ENCODE measurements around the gene FOXL3. TPM values are rescaled to one million over a fixed set of nuclear protein-coding genes. Genes with fewer than 3 reads are reported as not detected.

Gene FOXL3
- total RNA-seq, 1 experiment from 2014 or later, result not detected

- H3K27me3 ChIP-seq (ENCODE audit: low read length), result no peaks in the 10 kb centered on the region
- H3K9me3 ChIP-seq (ENCODE audit: low read length), result no peaks in the 10 kb centered on the region; the same call in 1 of the 2 replicates
- H3K9me2 ChIP-seq (replicated peaks; ENCODE audit: insufficient read depth, low read length), result no peaks in the 10 kb centered on the region
- H2AFZ ChIP-seq (ENCODE audit: low read length), result no peak overlapping the region
- no peaks in the 10 kb centered on the region for H4K20me1 ChIP-seq (ENCODE audit: insufficient read depth, low read depth, low read length)
- no peak overlapping the region for H3K9ac ChIP-seq (ENCODE audit: low read length)
- H3K79me2 ChIP-seq (ENCODE audit: low read length), result no peaks in the 10 kb centered on the region
- H3K36me3 ChIP-seq (ENCODE audit: insufficient read depth, low read length), result no peaks in the 10 kb centered on the region
- no peak for DNase-seq
- no peak overlapping the region for H3K27ac ChIP-seq (ENCODE audit: low read length)
- H3K4me2 ChIP-seq (ENCODE audit: low read depth, low read length, poor library complexity, severe bottlenecking), result no peak overlapping the region
- H3K4me1 ChIP-seq (ENCODE audit: low read length), result no peaks in the 10 kb centered on the region
- no peak overlapping the region for H3K4me3 ChIP-seq (ENCODE audit: low read length)
These were observed 9.7 kb downstream of the FOXL3 start for GRCh38 chr7:299628-300027.

DNA sequence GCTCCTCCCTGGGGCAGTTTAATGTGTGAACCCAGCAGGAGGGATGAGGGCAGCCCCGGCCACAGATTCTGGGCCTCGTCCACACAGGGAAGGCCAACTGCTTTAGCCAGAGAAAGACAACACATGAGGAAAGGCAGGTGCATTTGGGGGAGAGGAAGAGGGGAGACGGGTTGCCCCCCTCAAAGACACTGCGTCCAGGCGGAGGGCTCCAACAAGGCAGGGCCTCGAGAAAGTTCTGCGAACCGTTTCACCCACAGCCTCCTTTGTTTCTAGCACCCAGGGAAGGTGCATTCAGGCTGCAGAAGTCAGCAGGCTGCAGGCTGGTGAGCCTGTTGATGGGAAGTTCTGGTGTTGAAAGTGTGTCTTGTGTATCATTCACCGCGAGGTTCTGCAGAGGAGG lies 10.1 kb downstream of the FOXL3 start:
- Histone ChIP-seq H3K4me3 (ENCODE audit: low read length) (no peak overlapping the region), H3K27ac (ENCODE audit: low read length) (no peak overlapping the region), H3K27me3 (ENCODE audit: low read length) (no peaks in the 10 kb centered on the region), H3K36me3 (ENCODE audit: insufficient read depth, low read length) (no peaks in the 10 kb centered on the region), H3K9me3 (ENCODE audit: low read length) (no peaks in the 10 kb centered on the region; the same call in 1 of the 2 replicates), H3K79me2 (ENCODE audit: low read length) (no peaks in the 10 kb centered on the region), H3K9ac (ENCODE audit: low read length) (no peak overlapping the region), H3K4me1 (ENCODE audit: low read length) (no peaks in the 10 kb centered on the region), H3K4me2 (ENCODE audit: low read depth, low read length, poor library complexity, severe bottlenecking) (no peak overlapping the region), H3K9me2 (replicated peaks; ENCODE audit: insufficient read depth, low read length) (no peaks in the 10 kb centered on the region), H4K20me1 (ENCODE audit: insufficient read depth, low read depth, low read length) (no peaks in the 10 kb centered on the region), H2AFZ (ENCODE audit: low read length) (no peak overlapping the region)
- no peak for DNase-seq

- H2AFZ ChIP-seq (ENCODE audit: low read length), result no peak overlapping the region
- H3K27me3 ChIP-seq (ENCODE audit: low read length), result no peaks in the 10 kb centered on the region
- H3K9me2 ChIP-seq (replicated peaks; ENCODE audit: insufficient read depth, low read length), result no peaks in the 10 kb centered on the region
- no peak overlapping the region for H3K4me3 ChIP-seq (ENCODE audit: low read length)
- no peak overlapping the region for H3K4me2 ChIP-seq (ENCODE audit: low read depth, low read length, poor library complexity, severe bottlenecking)
- H3K9me3 ChIP-seq (ENCODE audit: low read length), result no peaks in the 10 kb centered on the region; the same call in 1 of the 2 replicates
- DNase-seq, result no peak
- H3K27ac ChIP-seq (ENCODE audit: low read length), result no peak overlapping the region
- H3K36me3 ChIP-seq (ENCODE audit: insufficient read depth, low read length), result no peaks in the 10 kb centered on the region
- H3K9ac ChIP-seq (ENCODE audit: low read length), result no peak overlapping the region
- H3K79me2 ChIP-seq (ENCODE audit: low read length), result no peaks in the 10 kb centered on the region
- no peaks in the 10 kb centered on the region for H4K20me1 ChIP-seq (ENCODE audit: insufficient read depth, low read depth, low read length)
- H3K4me1 ChIP-seq (ENCODE audit: low read length), result no peaks in the 10 kb centered on the region
These were observed 10.7 kb downstream of the FOXL3 start for GRCh38 chr7:300546-301290.

GRCh38 chr7:301291-302053 lies 11.5 kb downstream of the FOXL3 start:
- no peak overlapping the region for H3K27ac ChIP-seq (ENCODE audit: low read length)
- H3K9me2 ChIP-seq (replicated peaks; ENCODE audit: insufficient read depth, low read length), result no peaks in the 10 kb centered on the region
- no peaks in the 10 kb centered on the region for H3K27me3 ChIP-seq (ENCODE audit: low read length)
- no peak overlapping the region for H3K9ac ChIP-seq (ENCODE audit: low read length)
- H2AFZ ChIP-seq (ENCODE audit: low read length), result no peak overlapping the region
- H3K36me3 ChIP-seq (ENCODE audit: insufficient read depth, low read length), result no peaks in the 10 kb centered on the region
- H3K4me1 ChIP-seq (ENCODE audit: low read length), result no peaks in the 10 kb centered on the region
- H3K9me3 ChIP-seq (ENCODE audit: low read length), result no peaks in the 10 kb centered on the region; the same call in 1 of the 2 replicates
- no peak overlapping the region for H3K4me3 ChIP-seq (ENCODE audit: low read length)
- H4K20me1 ChIP-seq (ENCODE audit: insufficient read depth, low read depth, low read length), result no peaks in the 10 kb centered on the region
- H3K4me2 ChIP-seq (ENCODE audit: low read depth, low read length, poor library complexity, severe bottlenecking), result no peak overlapping the region
- no peaks in the 10 kb centered on the region for H3K79me2 ChIP-seq (ENCODE audit: low read length)
- no peak for DNase-seq

DNA sequence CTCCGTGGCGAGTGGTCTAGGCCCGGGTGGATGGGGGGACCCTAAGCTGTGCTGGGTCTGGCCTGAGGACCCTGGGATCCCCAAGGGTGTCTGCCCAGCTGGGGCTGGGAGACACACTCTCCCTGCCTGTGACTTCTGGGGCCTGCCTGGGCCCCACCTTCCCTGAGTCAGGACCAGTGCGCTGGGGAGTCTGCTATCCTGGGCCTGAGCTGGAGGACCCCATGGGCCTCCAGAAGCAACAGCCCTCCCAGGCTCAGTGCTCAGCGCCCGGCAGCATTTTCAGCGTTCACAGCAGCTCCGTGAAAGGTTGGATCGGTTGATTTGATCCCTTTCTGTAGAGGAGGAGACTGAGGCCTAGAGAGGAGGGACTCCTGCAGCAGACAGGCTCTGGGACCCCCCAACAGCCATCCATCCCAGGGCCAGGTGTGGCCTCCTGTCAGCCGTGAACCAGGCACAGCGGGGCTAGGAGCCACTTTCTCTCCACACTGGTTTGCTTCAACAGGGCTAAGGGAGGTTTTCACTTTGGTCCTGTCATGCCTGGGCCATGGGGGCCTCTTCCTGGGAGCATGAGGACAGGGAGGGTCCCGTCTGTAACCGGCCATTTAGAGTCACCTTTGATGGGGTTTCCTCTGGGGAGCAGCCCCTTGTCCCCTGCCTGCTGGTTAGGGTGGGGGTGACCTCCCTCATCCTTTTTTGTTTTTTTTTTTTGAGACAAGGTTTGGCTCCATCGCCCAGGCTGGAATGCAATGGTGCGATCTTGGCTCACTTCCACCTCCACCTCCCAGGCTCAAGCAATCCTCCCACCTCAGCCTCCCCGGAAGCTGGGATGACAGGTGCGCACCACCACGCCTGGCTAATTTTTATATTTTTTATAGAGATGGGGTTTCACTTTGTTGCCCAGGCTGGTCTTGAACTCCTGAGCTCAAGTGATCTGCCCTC lies 12.4 kb downstream of the FOXL3 start:
- Histone ChIP-seq H3K9ac (ENCODE audit: low read length) (no peak overlapping the region), H3K27ac (ENCODE audit: low read length) (no peak overlapping the region)

GRCh38 chr7:303425-303824 lies 13.5 kb downstream of the FOXL3 start:
- Histone ChIP-seq H4K20me1 (ENCODE audit: insufficient read depth, low read depth, low read length) (no peaks in the 10 kb centered on the region), H3K27me3 (ENCODE audit: low read length) (no peaks in the 10 kb centered on the region), H3K9ac (ENCODE audit: low read length) (no peak overlapping the region)

More for the DNA sequence above, 12.4 kb downstream of the FOXL3 start:
- Histone ChIP-seq H3K79me2 (ENCODE audit: low read length) (no peaks in the 10 kb centered on the region), H3K4me2 (ENCODE audit: low read depth, low read length, poor library complexity, severe bottlenecking) (no peak overlapping the region), H3K4me3 (ENCODE audit: low read length) (no peak overlapping the region), H3K27me3 (ENCODE audit: low read length) (no peaks in the 10 kb centered on the region), H2AFZ (ENCODE audit: low read length) (no peak overlapping the region), H3K9me3 (ENCODE audit: low read length) (no peaks in the 10 kb centered on the region; the same call in 1 of the 2 replicates), H3K36me3 (ENCODE audit: insufficient read depth, low read length) (no peaks in the 10 kb centered on the region), H4K20me1 (ENCODE audit: insufficient read depth, low read depth, low read length) (no peaks in the 10 kb centered on the region), H3K4me1 (ENCODE audit: low read length) (no peaks in the 10 kb centered on the region), H3K9me2 (replicated peaks; ENCODE audit: insufficient read depth, low read length) (no peaks in the 10 kb centered on the region)
- no peak for DNase-seq

GRCh38 chr7:303884-304573 lies 14.1 kb downstream of the FOXL3 start:
- H3K9me3 ChIP-seq (ENCODE audit: low read length), result no peaks in the 10 kb centered on the region; the same call in 1 of the 2 replicates
- no peak overlapping the region for H3K4me2 ChIP-seq (ENCODE audit: low read depth, low read length, poor library complexity, severe bottlenecking)
- DNase-seq, result no peak
- H3K9me2 ChIP-seq (replicated peaks; ENCODE audit: insufficient read depth, low read length), result no peaks in the 10 kb centered on the region
- no peak overlapping the region for H2AFZ ChIP-seq (ENCODE audit: low read length)
- no peaks in the 10 kb centered on the region for H4K20me1 ChIP-seq (ENCODE audit: insufficient read depth, low read depth, low read length)
- H3K36me3 ChIP-seq (ENCODE audit: insufficient read depth, low read length), result no peaks in the 10 kb centered on the region
- no peaks in the 10 kb centered on the region for H3K79me2 ChIP-seq (ENCODE audit: low read length)
- no peak overlapping the region for H3K9ac ChIP-seq (ENCODE audit: low read length)
- no peak overlapping the region for H3K4me3 ChIP-seq (ENCODE audit: low read length)
- H3K27ac ChIP-seq (ENCODE audit: low read length), result no peak overlapping the region
- no peaks in the 10 kb centered on the region for H3K27me3 ChIP-seq (ENCODE audit: low read length)
- no peaks in the 10 kb centered on the region for H3K4me1 ChIP-seq (ENCODE audit: low read length)

More at GRCh38 chr7:303425-303824, 13.5 kb downstream of the FOXL3 start:
- no peak overlapping the region for H3K4me2 ChIP-seq (ENCODE audit: low read depth, low read length, poor library complexity, severe bottlenecking)
- H2AFZ ChIP-seq (ENCODE audit: low read length), result no peak overlapping the region
- H3K27ac ChIP-seq (ENCODE audit: low read length), result no peak overlapping the region
- no peaks in the 10 kb centered on the region for H3K79me2 ChIP-seq (ENCODE audit: low read length)
- no peak overlapping the region for H3K4me3 ChIP-seq (ENCODE audit: low read length)
- H3K36me3 ChIP-seq (ENCODE audit: insufficient read depth, low read length), result no peaks in the 10 kb centered on the region
- no peaks in the 10 kb centered on the region; the same call in 1 of the 2 replicates for H3K9me3 ChIP-seq (ENCODE audit: low read length)
- DNase-seq, result no peak
- H3K9me2 ChIP-seq (replicated peaks; ENCODE audit: insufficient read depth, low read length), result no peaks in the 10 kb centered on the region
- no peaks in the 10 kb centered on the region for H3K4me1 ChIP-seq (ENCODE audit: low read length)

Data from Karpas-422 (cell line).